ENCODE measurements around the gene ARHGAP5.

ARHGAP5 gene

GRCh38 chr14:32137892-32138291, 60.8 kb downstream of the ARHGAP5 start:
- Histone ChIP-seq H3K27ac (ENCODE audit: low read depth, low read length) (no peak overlapping the region), H3K36me3 (ENCODE audit: control insufficient read depth, insufficient read depth, low read length) (peaks cover 33% of the 10 kb centered on the region), H3K4me1 (ENCODE audit: control insufficient read depth, insufficient read depth, low read length) (no peaks in the 10 kb centered on the region), H3K9me3 (ENCODE audit: control insufficient read depth, insufficient read depth, low read depth, low read length) (peaks cover 18% of the 10 kb centered on the region; the same call in 1 of the 2 replicates), H3K27me3 (ENCODE audit: control insufficient read depth, insufficient read depth, low read length) (no peaks in the 10 kb centered on the region), H3K9ac (ENCODE audit: low read length) (no peak overlapping the region), H3K4me3 (ENCODE audit: low read depth, low read length) (no peak overlapping the region)

DNA sequence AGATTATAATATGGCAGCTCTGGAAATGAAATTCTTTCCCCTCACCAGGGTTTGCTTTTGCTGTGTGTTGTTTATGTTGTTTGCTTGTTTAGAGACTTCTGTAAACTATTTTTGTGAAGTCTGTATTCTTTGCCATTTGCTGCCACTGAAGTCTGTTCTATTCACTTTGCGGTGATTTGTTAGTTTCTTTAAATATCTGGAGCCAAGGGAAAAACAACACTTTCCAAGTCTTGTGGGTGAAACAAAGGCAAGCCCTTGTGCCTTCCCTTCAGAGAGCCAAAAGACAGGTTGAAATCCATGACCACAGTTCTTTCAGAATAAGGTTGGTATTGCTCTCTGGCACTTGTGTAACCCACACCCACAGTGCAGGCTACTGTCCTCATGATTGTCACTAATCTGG, 65.2 kb downstream of the ARHGAP5 start:
- Histone ChIP-seq H3K4me3 (ENCODE audit: low read depth, low read length) (no peak overlapping the region), H3K4me1 (ENCODE audit: control insufficient read depth, insufficient read depth, low read length) (no peaks in the 10 kb centered on the region), H3K9ac (ENCODE audit: low read length) (no peak overlapping the region), H3K36me3 (ENCODE audit: control insufficient read depth, insufficient read depth, low read length) (peaks cover 13% of the 10 kb centered on the region), H3K9me3 (ENCODE audit: control insufficient read depth, insufficient read depth, low read depth, low read length) (peaks cover 3% of the 10 kb centered on the region; the same call in 1 of the 2 replicates), H3K27me3 (ENCODE audit: control insufficient read depth, insufficient read depth, low read length) (no peaks in the 10 kb centered on the region), H3K27ac (ENCODE audit: low read depth, low read length) (no peak overlapping the region)

DNA sequence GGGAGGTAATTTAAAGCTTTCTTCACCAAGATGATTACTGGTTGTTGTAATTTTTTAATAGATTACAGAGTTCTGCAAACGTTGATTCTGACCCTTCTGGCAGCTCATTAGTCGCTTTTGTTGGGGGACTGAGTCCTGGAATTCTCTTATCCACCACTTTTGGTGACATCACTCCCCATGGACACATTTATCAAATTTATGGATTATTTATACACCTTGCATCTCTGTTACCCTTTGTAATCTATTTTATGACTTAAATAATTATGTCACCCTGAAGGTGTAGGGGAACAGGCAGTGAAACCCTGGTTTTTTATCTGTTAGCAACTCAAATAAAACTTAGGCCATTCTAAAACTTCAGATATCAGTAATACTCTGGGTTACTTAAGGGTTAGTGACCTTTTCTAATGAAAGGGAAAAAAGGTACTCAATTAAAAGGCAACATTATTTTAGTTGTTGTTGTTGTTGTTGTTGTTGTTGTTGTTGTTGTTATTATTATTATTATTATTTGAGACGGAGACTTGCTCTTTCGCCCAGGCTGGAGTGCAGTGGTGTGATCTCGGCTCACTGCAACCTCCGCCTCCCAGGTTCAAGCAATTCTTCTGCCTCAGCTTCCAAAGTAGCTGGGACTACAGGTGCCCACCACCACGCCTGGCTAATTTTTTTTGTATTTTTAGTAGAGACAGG, 65.8 kb downstream of the ARHGAP5 start:
- Histone ChIP-seq H3K4me1 (ENCODE audit: control insufficient read depth, insufficient read depth, low read length) (no peaks in the 10 kb centered on the region), H3K4me3 (ENCODE audit: low read depth, low read length) (no peak overlapping the region), H3K36me3 (ENCODE audit: control insufficient read depth, insufficient read depth, low read length) (peaks cover 15% of the 10 kb centered on the region), H3K9ac (ENCODE audit: low read length) (no peak overlapping the region), H3K27me3 (ENCODE audit: control insufficient read depth, insufficient read depth, low read length) (no peaks in the 10 kb centered on the region), H3K27ac (ENCODE audit: low read depth, low read length) (no peak overlapping the region), H3K9me3 (ENCODE audit: control insufficient read depth, insufficient read depth, low read depth, low read length) (peaks cover 3% of the 10 kb centered on the region; the same call in 1 of the 2 replicates)

GRCh38 chr14:32150392-32150791, 73.3 kb downstream of the ARHGAP5 start:
- H3K4me1 ChIP-seq (ENCODE audit: control insufficient read depth, insufficient read depth, low read length): no peaks in the 10 kb centered on the region
- no peak overlapping the region for H3K27ac ChIP-seq (ENCODE audit: low read depth, low read length)
- no peaks in the 10 kb centered on the region for H3K27me3 ChIP-seq (ENCODE audit: control insufficient read depth, insufficient read depth, low read length)
- no peak overlapping the region for H3K9ac ChIP-seq (ENCODE audit: low read length)
- peaks cover 41% of the 10 kb centered on the region for H3K36me3 ChIP-seq (ENCODE audit: control insufficient read depth, insufficient read depth, low read length)
- no peaks in the 10 kb centered on the region for H3K9me3 ChIP-seq (ENCODE audit: control insufficient read depth, insufficient read depth, low read depth, low read length)
- no peak overlapping the region for H3K4me3 ChIP-seq (ENCODE audit: low read depth, low read length)

GRCh38 chr14:32166029-32166428, 88.9 kb downstream of the ARHGAP5 start:
- H3K9me3 ChIP-seq (ENCODE audit: control insufficient read depth, insufficient read depth, low read depth, low read length): no peaks in the 10 kb centered on the region
- no peaks in the 10 kb centered on the region for H3K27me3 ChIP-seq (ENCODE audit: control insufficient read depth, insufficient read depth, low read length)
- H3K27ac ChIP-seq (ENCODE audit: low read depth, low read length): no peak overlapping the region
- H3K36me3 ChIP-seq (ENCODE audit: control insufficient read depth, insufficient read depth, low read length): no peaks in the 10 kb centered on the region
- no peak overlapping the region for H3K9ac ChIP-seq (ENCODE audit: low read length)
- no peak overlapping the region for H3K4me3 ChIP-seq (ENCODE audit: low read depth, low read length)
- H3K4me1 ChIP-seq (ENCODE audit: control insufficient read depth, insufficient read depth, low read length): no peaks in the 10 kb centered on the region

DNA sequence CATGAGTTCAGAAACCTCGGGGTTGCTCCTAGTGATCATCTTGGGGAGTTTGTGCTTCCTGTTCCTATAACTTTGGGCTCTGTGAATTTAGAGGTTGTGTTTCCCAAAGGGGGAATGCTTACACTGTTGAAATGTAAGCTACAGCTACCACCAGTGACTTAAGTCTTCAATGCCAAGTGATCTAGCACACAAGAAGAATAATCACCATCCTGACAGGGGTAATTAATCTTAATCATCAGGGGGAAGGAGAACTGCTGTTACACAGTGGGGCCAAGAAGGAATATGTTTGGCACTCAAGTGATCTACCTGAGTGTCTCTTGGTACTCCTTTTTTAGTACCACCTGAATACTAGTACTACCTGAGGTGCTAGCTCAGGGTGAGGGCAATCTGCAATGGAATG, 89.8 kb downstream of the ARHGAP5 start:
- no peak overlapping the region for H3K9ac ChIP-seq (ENCODE audit: low read length)
- no peaks in the 10 kb centered on the region for H3K4me1 ChIP-seq (ENCODE audit: control insufficient read depth, insufficient read depth, low read length)
- no peaks in the 10 kb centered on the region for H3K9me3 ChIP-seq (ENCODE audit: control insufficient read depth, insufficient read depth, low read depth, low read length)
- H3K36me3 ChIP-seq (ENCODE audit: control insufficient read depth, insufficient read depth, low read length): no peaks in the 10 kb centered on the region
- no peak overlapping the region for H3K4me3 ChIP-seq (ENCODE audit: low read depth, low read length)
- H3K27me3 ChIP-seq (ENCODE audit: control insufficient read depth, insufficient read depth, low read length): no peaks in the 10 kb centered on the region
- no peak overlapping the region for H3K27ac ChIP-seq (ENCODE audit: low read depth, low read length)

DNA sequence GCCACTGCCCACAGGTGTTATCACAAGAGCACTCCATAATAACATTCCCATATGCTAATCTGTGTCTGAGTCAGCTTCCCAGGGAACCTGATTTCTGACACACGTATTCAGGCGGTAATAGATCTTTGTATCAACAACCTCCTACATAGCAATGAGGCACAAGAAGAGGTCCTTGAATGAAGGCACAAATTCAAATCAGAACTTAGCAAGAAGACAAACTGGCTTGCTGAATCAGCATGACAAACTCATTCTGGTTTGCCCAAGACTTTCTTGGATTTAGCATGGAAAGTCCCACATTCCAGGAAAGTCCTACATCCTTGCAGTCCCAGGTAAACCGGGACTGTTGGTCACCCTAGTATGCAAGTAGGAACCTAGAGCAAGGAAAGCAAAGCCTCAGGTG, 90.8 kb downstream of the ARHGAP5 start:
- Histone ChIP-seq H3K4me1 (ENCODE audit: control insufficient read depth, insufficient read depth, low read length) (no peaks in the 10 kb centered on the region), H3K27me3 (ENCODE audit: control insufficient read depth, insufficient read depth, low read length) (no peaks in the 10 kb centered on the region), H3K36me3 (ENCODE audit: control insufficient read depth, insufficient read depth, low read length) (no peaks in the 10 kb centered on the region), H3K9ac (ENCODE audit: low read length) (no peak overlapping the region), H3K4me3 (ENCODE audit: low read depth, low read length) (no peak overlapping the region), H3K27ac (ENCODE audit: low read depth, low read length) (no peak overlapping the region), H3K9me3 (ENCODE audit: control insufficient read depth, insufficient read depth, low read depth, low read length) (no peaks in the 10 kb centered on the region)

- H3K36me3 ChIP-seq (ENCODE audit: control insufficient read depth, insufficient read depth, low read length): no peaks in the 10 kb centered on the region
- H3K27me3 ChIP-seq (ENCODE audit: control insufficient read depth, insufficient read depth, low read length): no peaks in the 10 kb centered on the region
- no peak overlapping the region for H3K4me3 ChIP-seq (ENCODE audit: low read depth, low read length)
- H3K4me1 ChIP-seq (ENCODE audit: control insufficient read depth, insufficient read depth, low read length): no peaks in the 10 kb centered on the region
- H3K9ac ChIP-seq (ENCODE audit: low read length): no peak overlapping the region
- no peak overlapping the region for H3K27ac ChIP-seq (ENCODE audit: low read depth, low read length)
- no peaks in the 10 kb centered on the region for H3K9me3 ChIP-seq (ENCODE audit: control insufficient read depth, insufficient read depth, low read depth, low read length)
Measured at GRCh38 chr14:32169191-32169590, 92.1 kb downstream of the ARHGAP5 start.

DNA sequence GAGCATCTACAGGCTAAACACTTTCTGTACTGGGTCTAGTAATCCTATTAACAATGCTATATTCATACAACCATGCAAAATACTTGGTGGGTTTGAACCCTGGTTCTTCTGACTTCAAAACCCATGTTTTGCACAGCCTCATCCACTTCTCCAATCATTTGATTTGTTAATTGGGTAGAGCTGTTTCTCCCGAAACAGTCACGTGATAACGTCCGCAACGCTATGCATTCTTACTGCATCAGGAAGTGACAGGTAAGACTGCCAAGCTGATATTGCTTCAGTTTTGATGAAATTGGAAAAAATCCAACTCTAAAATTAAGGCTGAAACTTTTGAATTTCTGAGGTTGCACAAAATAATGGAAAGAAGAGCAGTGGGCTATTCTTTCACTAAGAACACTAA, 94.4 kb downstream of the ARHGAP5 start:
- Histone ChIP-seq H3K4me3 (ENCODE audit: low read depth, low read length) (no peak overlapping the region), H3K9me3 (ENCODE audit: control insufficient read depth, insufficient read depth, low read depth, low read length) (no peaks in the 10 kb centered on the region), H3K4me1 (ENCODE audit: control insufficient read depth, insufficient read depth, low read length) (no peaks in the 10 kb centered on the region), H3K27me3 (ENCODE audit: control insufficient read depth, insufficient read depth, low read length) (no peaks in the 10 kb centered on the region), H3K27ac (ENCODE audit: low read depth, low read length) (no peak overlapping the region), H3K36me3 (ENCODE audit: control insufficient read depth, insufficient read depth, low read length) (no peaks in the 10 kb centered on the region), H3K9ac (ENCODE audit: low read length) (no peak overlapping the region)

DNA sequence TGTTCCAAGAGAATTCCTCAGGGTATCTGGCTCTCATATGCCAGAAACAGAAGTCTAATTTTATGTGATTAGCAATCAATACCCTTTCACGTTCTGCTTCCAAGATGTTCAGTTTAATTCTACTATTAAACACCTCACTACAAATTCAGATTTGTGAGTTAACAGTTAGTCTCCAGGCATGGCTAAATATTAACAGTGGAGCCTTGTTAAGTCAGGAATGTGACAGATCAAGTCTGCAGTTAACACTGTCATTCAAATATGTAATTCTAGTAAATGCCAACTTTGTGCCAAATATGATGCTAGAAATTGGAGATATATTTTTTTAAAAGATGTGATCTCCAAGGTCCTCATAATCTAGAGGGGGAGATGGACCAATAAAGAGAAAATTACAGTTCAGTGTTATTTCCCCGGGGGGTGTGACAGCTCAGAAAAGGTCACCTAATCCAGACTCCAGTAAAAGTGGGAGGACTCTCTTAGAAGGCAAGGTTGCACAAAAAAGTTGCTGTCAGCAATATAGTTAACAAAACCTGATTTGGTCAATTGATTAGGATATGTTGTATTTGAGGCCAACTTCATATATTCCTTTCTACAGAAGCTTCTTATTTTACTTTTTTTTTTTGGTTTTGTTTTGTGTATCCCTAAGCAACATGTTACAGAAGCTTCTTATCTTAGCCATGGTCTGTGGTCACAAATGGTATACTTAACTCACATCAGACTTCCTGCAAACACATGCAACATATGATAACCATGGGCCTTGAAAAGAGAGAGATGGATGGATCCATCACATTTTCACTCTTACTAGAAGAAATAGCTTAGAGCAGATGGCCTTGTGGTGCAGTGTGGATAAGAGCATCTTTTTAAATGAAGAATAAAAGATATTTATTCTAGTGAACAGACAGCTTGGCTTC, 106.3 kb downstream of the ARHGAP5 start:
- no peak overlapping the region for H3K4me3 ChIP-seq (ENCODE audit: low read depth, low read length)
- H3K4me1 ChIP-seq (ENCODE audit: control insufficient read depth, insufficient read depth, low read length): no peaks in the 10 kb centered on the region
- H3K36me3 ChIP-seq (ENCODE audit: control insufficient read depth, insufficient read depth, low read length): no peaks in the 10 kb centered on the region
- H3K9me3 ChIP-seq (ENCODE audit: control insufficient read depth, insufficient read depth, low read depth, low read length): peaks cover 10% of the 10 kb centered on the region
- no peak overlapping the region for H3K27ac ChIP-seq (ENCODE audit: low read depth, low read length)
- H3K9ac ChIP-seq (ENCODE audit: low read length): no peak overlapping the region
- H3K27me3 ChIP-seq (ENCODE audit: control insufficient read depth, insufficient read depth, low read length): no peaks in the 10 kb centered on the region

GRCh38 chr14:32185097-32185496, 108.0 kb downstream of the ARHGAP5 start:
- no peaks in the 10 kb centered on the region for H3K27me3 ChIP-seq (ENCODE audit: control insufficient read depth, insufficient read depth, low read length)
- peaks cover 6% of the 10 kb centered on the region for H3K9me3 ChIP-seq (ENCODE audit: control insufficient read depth, insufficient read depth, low read depth, low read length)
- no peak overlapping the region for H3K4me3 ChIP-seq (ENCODE audit: low read depth, low read length)
- no peaks in the 10 kb centered on the region for H3K36me3 ChIP-seq (ENCODE audit: control insufficient read depth, insufficient read depth, low read length)
- H3K27ac ChIP-seq (ENCODE audit: low read depth, low read length): no peak overlapping the region
- H3K9ac ChIP-seq (ENCODE audit: low read length): no peak overlapping the region
- no peaks in the 10 kb centered on the region for H3K4me1 ChIP-seq (ENCODE audit: control insufficient read depth, insufficient read depth, low read length)

All from HUES6 (cell line).